Astrocyte (in vitro differentiated cells and primary cell): ENCODE results near the gene IL27RA. TPM values are rescaled to one million over a fixed set of nuclear protein-coding genes. Genes with fewer than 3 reads are reported as not detected.
A peak's percentile ranks its signal among the peaks of the same experiment; 100 is the strongest.

ENCODE experiments used
- DNase-seq: peaks from one replicate; pipeline ENCODE4 v3.0.0-alpha.2; 2010; ENCODE audit warnings: low read depth
- FAIRE-seq: peaks from 2 replicates; lab custom pipeline; 2011; peaks lifted over from hg19 to GRCh38; lab: Jason Lieb, UNC
- H2AFZ ChIP-seq: 2 replicates; pipeline ENCODE4 v1.6.0; 2012; ENCODE audit warnings: low read depth, low read length, inconsistent platforms
- H3K27ac ChIP-seq: 2 replicates; pipeline ENCODE4 v1.5.1; 2011; ENCODE audit warnings: low read depth, low read length, inconsistent platforms
- H3K27me3 ChIP-seq: 2 replicates; pipeline ENCODE4 v1.6.0; 2011; ENCODE audit warnings: low read length, inconsistent platforms; ENCODE audit not compliant: insufficient read depth
- H3K36me3 ChIP-seq: 2 replicates; pipeline ENCODE4 v1.5.1; 2011; ENCODE audit warnings: low read length, inconsistent platforms; ENCODE audit not compliant: insufficient read depth
- H3K4me1 ChIP-seq: 2 replicates; pipeline ENCODE4 v1.5.1; 2011; ENCODE audit warnings: low read length, inconsistent platforms; ENCODE audit not compliant: insufficient read depth
- H3K4me2 ChIP-seq: 2 replicates; pipeline ENCODE4 v1.6.0; 2012; ENCODE audit warnings: low read length, inconsistent platforms
- H3K4me3 ChIP-seq: 2 replicates; pipeline ENCODE4 v1.5.1; 2011; ENCODE audit warnings: low read depth, mild to moderate bottlenecking, low read length, inconsistent platforms; ENCODE audit not compliant: insufficient read depth
- H3K79me2 ChIP-seq: 2 replicates; pipeline ENCODE4 v1.6.0; 2012; ENCODE audit warnings: mild to moderate bottlenecking, low read length, inconsistent platforms; ENCODE audit not compliant: insufficient read depth
- H3K9ac ChIP-seq: 2 replicates; pipeline ENCODE4 v1.6.0; 2012; ENCODE audit warnings: mild to moderate bottlenecking, low read length, inconsistent platforms
- H3K9me3 ChIP-seq: 2 replicates; pipeline ENCODE4 v1.5.1; 2012; ENCODE audit warnings: low read depth, mild to moderate bottlenecking, low read length, inconsistent platforms; ENCODE audit not compliant: insufficient read depth
- H4K20me1 ChIP-seq: 2 replicates; pipeline ENCODE4 v1.6.0; 2012; ENCODE audit warnings: low read length, inconsistent platforms; ENCODE audit not compliant: insufficient read depth
- H3K27ac Mint-ChIP-seq: one replicate; pipeline ENCODE4 v1.8.0; 2021; ENCODE audit warnings: mild to moderate bottlenecking, mixed read lengths; ENCODE audit not compliant: unreplicated experiment
- H3K27me3 Mint-ChIP-seq: one replicate; pipeline ENCODE4 v1.8.0; 2021; ENCODE audit warnings: low read depth, mixed read lengths; ENCODE audit not compliant: unreplicated experiment
- H3K36me3 Mint-ChIP-seq: one replicate; pipeline ENCODE4 v1.8.0; 2021; ENCODE audit warnings: low read depth, mixed read lengths; ENCODE audit not compliant: unreplicated experiment
- H3K4me1 Mint-ChIP-seq: one replicate; pipeline ENCODE4 v1.8.0; 2021; ENCODE audit warnings: low read depth, mixed read lengths; ENCODE audit not compliant: unreplicated experiment
- H3K4me3 Mint-ChIP-seq: one replicate; pipeline ENCODE4 v1.8.0; 2021; ENCODE audit warnings: mild to moderate bottlenecking, moderate library complexity, mixed read lengths; ENCODE audit not compliant: unreplicated experiment
- H3K9me3 Mint-ChIP-seq: one replicate; pipeline ENCODE4 v1.8.0; 2021; ENCODE audit warnings: mild to moderate bottlenecking, mixed read lengths; ENCODE audit not compliant: unreplicated experiment
- CTCF ChIP-seq: IDR thresholded peaks from 2 replicates; pipeline ENCODE4 v1.5.1; 2011; ENCODE audit warnings: low read depth, mild to moderate bottlenecking, inconsistent platforms, low read length, moderate library complexity; ENCODE audit not compliant: insufficient read depth
- EZH2 ChIP-seq: IDR thresholded peaks from 2 replicates; pipeline ENCODE4 v1.6.1; 2012; ENCODE audit warnings: mild to moderate bottlenecking, low read length, inconsistent platforms; ENCODE audit not compliant: insufficient read depth
- total RNA-seq: library from RNA; stranded (reverse); gene quantifications from 2 replicates; pipeline ENCODE4 v1.2.1, GENCODE V29; 2021

IL27RA gene
- total RNA-seq, 1 donor from 2014 or later, result 5.7 TPM

GRCh38 chr19:14089662-14090508 is 58.3 kb downstream of the IL27RA start:
- Mint-ChIP-seq H3K36me3 (peaks cover 18% of the 10 kb centered on the region), H3K4me1 (peaks cover 5% of the 10 kb centered on the region), H3K27ac (no peak overlapping the region), H3K9me3 (peaks cover 9% of the 10 kb centered on the region), H3K4me3 (peak overlapping the region; percentile 81), H3K27me3 (no peaks in the 10 kb centered on the region)
- Histone ChIP-seq H3K9me3 (peaks cover 7% of the 10 kb centered on the region), H3K36me3 (peaks cover 6% of the 10 kb centered on the region), H3K4me1 (peaks cover 13% of the 10 kb centered on the region), H3K79me2 (no peaks in the 10 kb centered on the region), H4K20me1 (peaks cover 11% of the 10 kb centered on the region), H3K27me3 (no peaks in the 10 kb centered on the region), H3K4me3 (peak overlapping the region; percentile 57), H3K27ac (no peak overlapping the region), H3K4me2 (peak overlapping the region; percentile 81), H2AFZ (peak overlapping the region; percentile 56), H3K9ac (no peak overlapping the region)
- FAIRE-seq (no peak), DNase-seq (peak; percentile 71)
- TF ChIP-seq CTCF (no peak), EZH2 (no peak)

- DNase-seq, result peak; percentile 72
- Mint-ChIP-seq H3K9me3 (peaks cover 9% of the 10 kb centered on the region), H3K4me1 (peaks cover 5% of the 10 kb centered on the region), H3K27ac (peak within 1 kb of the TSS; percentile 93), H3K36me3 (peaks cover 18% of the 10 kb centered on the region), H3K27me3 (no peaks in the 10 kb centered on the region), H3K4me3 (peak within 1 kb of the TSS; percentile 98)
- Histone ChIP-seq H3K4me1 (peaks cover 13% of the 10 kb centered on the region), H3K4me3 (peak within 1 kb of the TSS; percentile 66), H3K4me2 (peak within 1 kb of the TSS; percentile 93), H4K20me1 (peaks cover 11% of the 10 kb centered on the region), H3K36me3 (peaks cover 6% of the 10 kb centered on the region), H3K27me3 (no peaks in the 10 kb centered on the region), H2AFZ (peak within 1 kb of the TSS; percentile 61), H3K9me3 (peaks cover 7% of the 10 kb centered on the region), H3K27ac (peak within 1 kb of the TSS; percentile 6), H3K9ac (peak within 1 kb of the TSS; percentile 70), H3K79me2 (no peaks in the 10 kb centered on the region)
- FAIRE-seq, result no peak
- TF ChIP-seq CTCF, result no peak
- TF ChIP-seq EZH2, result no peak
These were observed 59.0 kb downstream of the IL27RA start, which contains the start of gene SAMD1 for GRCh38 chr19:14090509-14091080. SAMD1 (minus strand) TSS chr19:14090751.
